Measurements from ENCODE around the gene CYP26B1.
A peak's percentile ranks its signal among the peaks of the same experiment; 100 is the strongest.

CYP26B1 gene

GRCh38 chr2:72166279-72166678 lies 18.6 kb upstream of the CYP26B1 start:
- H3K27me3 Mint-ChIP-seq (ENCODE audit: low read depth), result peaks cover 12% of the 10 kb centered on the region
- H3K36me3 Mint-ChIP-seq (ENCODE audit: low read depth), result no peaks in the 10 kb centered on the region
- DNase-seq (ENCODE audit: low spot score), result no peak
- no peaks in the 10 kb centered on the region for H3K4me1 Mint-ChIP-seq (ENCODE audit: low read depth)
- no peak overlapping the region for H3K4me3 Mint-ChIP-seq
- H3K9me3 Mint-ChIP-seq, result no peaks in the 10 kb centered on the region
- H3K27ac Mint-ChIP-seq, result no peak overlapping the region

- Mint-ChIP-seq H3K27ac (no peak overlapping the region), H3K36me3 (ENCODE audit: low read depth) (no peaks in the 10 kb centered on the region), H3K4me3 (no peak overlapping the region), H3K4me1 (ENCODE audit: low read depth) (no peaks in the 10 kb centered on the region), H3K9me3 (no peaks in the 10 kb centered on the region), H3K27me3 (ENCODE audit: low read depth) (peaks cover 14% of the 10 kb centered on the region)
- no peak for DNase-seq (ENCODE audit: low spot score)
Measured at GRCh38 chr2:72165792-72166191, 18.1 kb upstream of the CYP26B1 start.

GRCh38 chr2:72162574-72162973 lies 14.9 kb upstream of the CYP26B1 start:
- DNase-seq (ENCODE audit: low spot score), result no peak
- no peaks in the 10 kb centered on the region for H3K9me3 Mint-ChIP-seq
- peaks cover 16% of the 10 kb centered on the region for H3K27me3 Mint-ChIP-seq (ENCODE audit: low read depth)
- H3K4me3 Mint-ChIP-seq, result no peak overlapping the region
- H3K27ac Mint-ChIP-seq, result no peak overlapping the region
- no peaks in the 10 kb centered on the region for H3K4me1 Mint-ChIP-seq (ENCODE audit: low read depth)
- no peaks in the 10 kb centered on the region for H3K36me3 Mint-ChIP-seq (ENCODE audit: low read depth)

- H3K27me3 Mint-ChIP-seq (ENCODE audit: low read depth), result peaks cover 13% of the 10 kb centered on the region
- H3K4me1 Mint-ChIP-seq (ENCODE audit: low read depth), result no peaks in the 10 kb centered on the region
Measured at GRCh38 chr2:72159211-72159993, 11.7 kb upstream of the CYP26B1 start.

GRCh38 chr2:72157871-72158771 lies 10.5 kb upstream of the CYP26B1 start:
- H3K4me1 Mint-ChIP-seq (ENCODE audit: low read depth), result no peaks in the 10 kb centered on the region
- no peak for DNase-seq (ENCODE audit: low spot score)
- no peaks in the 10 kb centered on the region for H3K9me3 Mint-ChIP-seq
- H3K4me3 Mint-ChIP-seq, result no peak overlapping the region
- no peaks in the 10 kb centered on the region for H3K36me3 Mint-ChIP-seq (ENCODE audit: low read depth)
- peaks cover 13% of the 10 kb centered on the region for H3K27me3 Mint-ChIP-seq (ENCODE audit: low read depth)
- no peak overlapping the region for H3K27ac Mint-ChIP-seq

More at GRCh38 chr2:72159211-72159993, 11.7 kb upstream of the CYP26B1 start:
- DNase-seq (ENCODE audit: low spot score), result no peak
- no peak overlapping the region for H3K4me3 Mint-ChIP-seq
- H3K27ac Mint-ChIP-seq, result no peak overlapping the region
- H3K9me3 Mint-ChIP-seq, result no peaks in the 10 kb centered on the region
- H3K36me3 Mint-ChIP-seq (ENCODE audit: low read depth), result no peaks in the 10 kb centered on the region

GRCh38 chr2:72156872-72157271 lies 9.2 kb upstream of the CYP26B1 start:
- H3K4me3 Mint-ChIP-seq, result no peak overlapping the region
- H3K27me3 Mint-ChIP-seq (ENCODE audit: low read depth), result peaks cover 11% of the 10 kb centered on the region
- DNase-seq (ENCODE audit: low spot score), result no peak
- no peaks in the 10 kb centered on the region for H3K36me3 Mint-ChIP-seq (ENCODE audit: low read depth)
- no peaks in the 10 kb centered on the region for H3K4me1 Mint-ChIP-seq (ENCODE audit: low read depth)
- no peak overlapping the region for H3K27ac Mint-ChIP-seq
- H3K9me3 Mint-ChIP-seq, result no peaks in the 10 kb centered on the region

GRCh38 chr2:72155737-72156136 lies 8.1 kb upstream of the CYP26B1 start:
- no peak for DNase-seq (ENCODE audit: low spot score)
- Mint-ChIP-seq H3K4me3 (no peak overlapping the region), H3K9me3 (no peaks in the 10 kb centered on the region), H3K36me3 (ENCODE audit: low read depth) (no peaks in the 10 kb centered on the region), H3K27ac (no peak overlapping the region), H3K4me1 (ENCODE audit: low read depth) (no peaks in the 10 kb centered on the region), H3K27me3 (ENCODE audit: low read depth) (peaks cover 14% of the 10 kb centered on the region)

GRCh38 chr2:72155151-72155550 lies 7.5 kb upstream of the CYP26B1 start:
- Mint-ChIP-seq H3K36me3 (ENCODE audit: low read depth) (no peaks in the 10 kb centered on the region), H3K27ac (no peak overlapping the region), H3K4me1 (ENCODE audit: low read depth) (peaks cover 2% of the 10 kb centered on the region), H3K4me3 (no peak overlapping the region), H3K27me3 (ENCODE audit: low read depth) (peaks cover 17% of the 10 kb centered on the region), H3K9me3 (no peaks in the 10 kb centered on the region)
- DNase-seq (ENCODE audit: low spot score), result no peak

- H3K27ac Mint-ChIP-seq, result no peak overlapping the region
- no peaks in the 10 kb centered on the region for H3K9me3 Mint-ChIP-seq
- H3K4me1 Mint-ChIP-seq (ENCODE audit: low read depth), result peaks cover 5% of the 10 kb centered on the region
- no peaks in the 10 kb centered on the region for H3K36me3 Mint-ChIP-seq (ENCODE audit: low read depth)
- no peak overlapping the region for H3K4me3 Mint-ChIP-seq
- DNase-seq (ENCODE audit: low spot score), result no peak
- H3K27me3 Mint-ChIP-seq (ENCODE audit: low read depth), result peaks cover 24% of the 10 kb centered on the region
Measured at GRCh38 chr2:72154386-72154975, 6.8 kb upstream of the CYP26B1 start.

GRCh38 chr2:72153924-72154323 lies 6.3 kb upstream of the CYP26B1 start:
- no peaks in the 10 kb centered on the region for H3K9me3 Mint-ChIP-seq
- H3K36me3 Mint-ChIP-seq (ENCODE audit: low read depth), result no peaks in the 10 kb centered on the region
- peaks cover 29% of the 10 kb centered on the region for H3K27me3 Mint-ChIP-seq (ENCODE audit: low read depth)
- no peak overlapping the region for H3K27ac Mint-ChIP-seq
- no peak for DNase-seq (ENCODE audit: low spot score)
- H3K4me1 Mint-ChIP-seq (ENCODE audit: low read depth), result peaks cover 10% of the 10 kb centered on the region
- no peak overlapping the region for H3K4me3 Mint-ChIP-seq

- H3K27me3 Mint-ChIP-seq (ENCODE audit: low read depth), result peaks cover 32% of the 10 kb centered on the region
- H3K27ac Mint-ChIP-seq, result no peak overlapping the region
- DNase-seq (ENCODE audit: low spot score), result no peak
- no peaks in the 10 kb centered on the region for H3K36me3 Mint-ChIP-seq (ENCODE audit: low read depth)
- H3K9me3 Mint-ChIP-seq, result no peaks in the 10 kb centered on the region
- no peak overlapping the region for H3K4me3 Mint-ChIP-seq
- peaks cover 12% of the 10 kb centered on the region for H3K4me1 Mint-ChIP-seq (ENCODE audit: low read depth)
Measured at GRCh38 chr2:72153026-72153791, 5.5 kb upstream of the CYP26B1 start.

GRCh38 chr2:72150861-72151356 lies 3.2 kb upstream of the CYP26B1 start:
- H3K9me3 Mint-ChIP-seq, result no peaks in the 10 kb centered on the region
- peaks cover 49% of the 10 kb centered on the region for H3K27me3 Mint-ChIP-seq (ENCODE audit: low read depth)
- no peak for DNase-seq (ENCODE audit: low spot score)
- H3K36me3 Mint-ChIP-seq (ENCODE audit: low read depth), result peaks cover 5% of the 10 kb centered on the region
- no peak overlapping the region for H3K27ac Mint-ChIP-seq
- H3K4me3 Mint-ChIP-seq, result no peak overlapping the region
- H3K4me1 Mint-ChIP-seq (ENCODE audit: low read depth), result peaks cover 14% of the 10 kb centered on the region

- H3K9me3 Mint-ChIP-seq, result no peaks in the 10 kb centered on the region
- H3K4me3 Mint-ChIP-seq, result peak overlapping the region; percentile 55
- peak; percentile 45 for DNase-seq (ENCODE audit: low spot score)
- peaks cover 7% of the 10 kb centered on the region for H3K36me3 Mint-ChIP-seq (ENCODE audit: low read depth)
- peak overlapping the region; percentile 2 for H3K27ac Mint-ChIP-seq
- peaks cover 55% of the 10 kb centered on the region for H3K27me3 Mint-ChIP-seq (ENCODE audit: low read depth)
- H3K4me1 Mint-ChIP-seq (ENCODE audit: low read depth), result peaks cover 17% of the 10 kb centered on the region
Measured at GRCh38 chr2:72150157-72150860, 2.6 kb upstream of the CYP26B1 start.
